Ovary (tissue), 3 donors: Measurements from ENCODE around the gene MESP1.

Experiments used
- EP300 ChIP-seq: sonication (generic); formaldehyde crosslinking; IDR thresholded peaks from one replicate; pipeline ENCODE4 v1.6.1; 2017; ENCODE audit warnings: antibody characterized with exemption
- POLR2A ChIP-seq: fragments of 450-650 bp; IDR thresholded peaks from one replicate; pipeline ENCODE4 v1.6.1; 2017; ENCODE audit warnings: antibody characterized with exemption, mild to moderate bottlenecking, moderate library complexity
- TF ChIP-seq, protein P1 (sequence below), 3 donors: fragments of 450-650 bp in 2 of 3; fragments of 200-600 bp in 1 of 3; IDR thresholded peaks; one replicate each; pipeline versions ENCODE4 v1.5.1 to v1.8.0; 2016 to 2022; ENCODE audit warnings: antibody characterized with exemption in 3 of 3, mild to moderate bottlenecking in 1 of 3
- donor health status: DM: no; HTN: no; CAD: no.

GRCh38 chr15:89756897-89757296 lies 5.8 kb upstream of the MESP1 start:
- TF ChIP-seq, protein P1, sequence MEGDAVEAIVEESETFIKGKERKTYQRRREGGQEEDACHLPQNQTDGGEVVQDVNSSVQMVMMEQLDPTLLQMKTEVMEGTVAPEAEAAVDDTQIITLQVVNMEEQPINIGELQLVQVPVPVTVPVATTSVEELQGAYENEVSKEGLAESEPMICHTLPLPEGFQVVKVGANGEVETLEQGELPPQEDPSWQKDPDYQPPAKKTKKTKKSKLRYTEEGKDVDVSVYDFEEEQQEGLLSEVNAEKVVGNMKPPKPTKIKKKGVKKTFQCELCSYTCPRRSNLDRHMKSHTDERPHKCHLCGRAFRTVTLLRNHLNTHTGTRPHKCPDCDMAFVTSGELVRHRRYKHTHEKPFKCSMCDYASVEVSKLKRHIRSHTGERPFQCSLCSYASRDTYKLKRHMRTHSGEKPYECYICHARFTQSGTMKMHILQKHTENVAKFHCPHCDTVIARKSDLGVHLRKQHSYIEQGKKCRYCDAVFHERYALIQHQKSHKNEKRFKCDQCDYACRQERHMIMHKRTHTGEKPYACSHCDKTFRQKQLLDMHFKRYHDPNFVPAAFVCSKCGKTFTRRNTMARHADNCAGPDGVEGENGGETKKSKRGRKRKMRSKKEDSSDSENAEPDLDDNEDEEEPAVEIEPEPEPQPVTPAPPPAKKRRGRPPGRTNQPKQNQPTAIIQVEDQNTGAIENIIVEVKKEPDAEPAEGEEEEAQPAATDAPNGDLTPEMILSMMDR (IDR thresholded peaks at IDR 0.05), result no peak
- TF ChIP-seq POLR2A (no peak), EP300 (no peak)
